ENCODE data around the gene CNTRL. TPM values are rescaled to one million over a fixed set of nuclear protein-coding genes. Genes with fewer than 3 reads are reported as not detected.

Gene CNTRL
- total RNA-seq, 1 donor from 2014 or later = 6.2 TPM

DNA sequence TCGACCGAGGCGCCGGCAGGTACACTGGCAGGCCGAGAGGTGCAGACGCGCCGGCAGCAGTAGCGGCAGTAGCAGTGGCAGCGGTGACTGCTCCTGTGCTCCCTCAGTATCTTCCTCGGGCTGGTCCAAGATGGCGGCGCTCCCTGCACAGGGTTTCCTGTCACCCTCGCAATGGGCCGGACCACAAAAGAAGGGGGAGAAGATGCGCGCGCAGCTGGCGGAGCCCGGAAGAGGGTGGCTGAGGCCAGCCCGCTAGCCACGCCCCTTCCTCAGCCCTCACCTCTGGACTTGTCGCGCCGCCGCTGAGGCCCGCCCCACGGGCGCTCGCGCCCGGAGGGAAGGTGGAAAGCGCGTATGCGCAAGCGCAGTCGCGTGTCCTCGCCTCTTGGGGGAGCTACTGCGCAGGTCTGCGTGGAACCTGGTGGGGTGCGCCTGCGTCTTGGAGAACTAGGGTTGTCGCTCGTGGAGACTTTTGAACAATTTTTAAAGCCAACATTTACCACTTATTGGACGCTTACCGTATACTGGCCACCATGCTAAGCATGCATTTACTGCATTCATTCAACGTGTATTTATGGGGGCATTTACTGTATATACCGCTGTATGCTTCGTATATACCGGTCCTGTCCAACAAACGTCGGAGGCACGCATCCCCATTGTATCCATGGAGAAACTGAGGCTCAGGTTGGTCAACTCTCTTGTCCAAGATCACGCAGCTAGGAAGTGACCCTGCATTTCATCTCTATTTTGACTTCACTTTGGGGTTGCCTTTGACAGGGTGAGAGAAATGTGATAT, 127.2 kb downstream of the CNTRL start, which contains the start of gene RAB14:
RAB14 (minus strand) TSS at position 132 of the 796 bp plus-strand sequence. CDS start 8,457 bp downstream, outside the sequence.
- peak; percentile 91 for DNase-seq (ENCODE audit: low read depth)

DNA sequence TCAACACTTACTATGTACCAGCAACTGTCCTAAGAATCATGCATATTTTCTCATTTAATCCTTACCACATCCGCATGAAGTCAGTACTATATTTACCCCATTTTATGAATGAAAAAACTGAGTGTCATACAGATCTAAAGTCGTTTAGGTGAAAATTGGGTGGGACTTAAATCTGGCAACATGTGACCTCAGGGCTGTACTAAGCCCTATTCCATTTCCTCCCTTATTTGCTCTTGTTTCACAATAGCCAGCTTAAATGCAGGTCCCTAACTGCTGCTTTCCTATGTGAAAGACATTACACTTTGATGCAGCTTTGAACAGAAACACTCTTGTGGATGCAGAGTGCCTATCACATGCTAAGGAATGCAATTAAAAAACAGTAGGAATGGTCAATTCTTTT, 129.4 kb downstream of the CNTRL start:
- DNase-seq (ENCODE audit: low read depth) = no peak

DNA sequence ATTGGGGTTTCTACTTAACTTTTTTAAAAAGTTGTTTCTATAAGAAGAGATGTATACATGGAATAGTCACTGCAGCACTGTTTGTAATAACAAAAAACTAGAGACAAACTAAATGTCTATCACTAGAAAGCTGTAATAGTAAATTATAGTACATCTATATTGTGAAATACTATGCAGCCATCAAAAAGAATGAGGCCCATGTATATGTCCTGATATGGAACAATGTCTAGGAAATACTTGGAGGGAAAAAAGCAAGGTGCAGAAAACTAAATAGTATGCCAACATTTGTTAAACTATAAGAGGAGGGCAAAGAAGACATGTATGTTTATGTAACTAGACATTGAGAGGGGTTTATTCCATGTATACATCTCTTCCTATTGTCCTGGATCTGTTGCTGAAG, 129.9 kb downstream of the CNTRL start:
- no peak for DNase-seq (ENCODE audit: low read depth)

DNA sequence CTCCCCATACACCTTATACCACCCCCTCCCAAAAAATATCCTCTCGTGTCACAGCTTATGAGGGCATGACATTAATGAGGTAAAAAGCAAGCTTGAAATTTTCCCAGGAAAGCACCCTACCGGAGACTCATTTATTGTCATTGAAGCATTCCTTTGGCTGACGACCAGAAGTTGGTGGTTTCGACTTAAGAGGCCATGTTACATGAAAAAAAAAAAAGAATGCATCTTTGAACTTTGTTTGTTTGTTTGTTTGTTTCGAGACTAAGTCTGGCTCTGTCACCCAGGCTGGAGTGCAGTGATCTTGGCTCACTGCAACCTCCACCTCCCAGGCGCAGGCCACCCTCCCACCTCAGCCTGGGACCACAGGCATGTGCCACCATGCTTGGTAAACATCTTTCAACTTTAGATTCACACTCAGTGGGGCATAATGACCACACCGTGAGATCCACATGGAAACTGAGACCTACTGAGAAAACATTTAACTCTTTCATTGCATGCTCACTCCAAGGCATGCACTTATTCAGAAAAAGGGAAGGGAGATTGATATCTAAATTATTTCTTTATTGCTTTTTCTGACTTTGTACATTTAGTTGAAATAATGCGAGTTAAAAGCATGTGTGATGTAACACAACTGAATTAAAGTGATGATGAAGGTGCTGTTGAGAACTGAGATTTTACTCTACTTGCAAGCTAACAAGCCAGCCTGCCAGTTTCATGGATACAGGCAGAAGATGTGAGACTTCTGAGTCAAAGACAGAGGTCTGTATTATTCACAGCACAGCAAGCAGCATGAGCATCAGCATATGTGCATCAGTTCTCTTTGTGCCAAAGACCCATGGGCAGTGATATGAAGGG, 132.0 kb downstream of the CNTRL start:
- DNase-seq (ENCODE audit: low read depth) = peak; percentile 60

DNA sequence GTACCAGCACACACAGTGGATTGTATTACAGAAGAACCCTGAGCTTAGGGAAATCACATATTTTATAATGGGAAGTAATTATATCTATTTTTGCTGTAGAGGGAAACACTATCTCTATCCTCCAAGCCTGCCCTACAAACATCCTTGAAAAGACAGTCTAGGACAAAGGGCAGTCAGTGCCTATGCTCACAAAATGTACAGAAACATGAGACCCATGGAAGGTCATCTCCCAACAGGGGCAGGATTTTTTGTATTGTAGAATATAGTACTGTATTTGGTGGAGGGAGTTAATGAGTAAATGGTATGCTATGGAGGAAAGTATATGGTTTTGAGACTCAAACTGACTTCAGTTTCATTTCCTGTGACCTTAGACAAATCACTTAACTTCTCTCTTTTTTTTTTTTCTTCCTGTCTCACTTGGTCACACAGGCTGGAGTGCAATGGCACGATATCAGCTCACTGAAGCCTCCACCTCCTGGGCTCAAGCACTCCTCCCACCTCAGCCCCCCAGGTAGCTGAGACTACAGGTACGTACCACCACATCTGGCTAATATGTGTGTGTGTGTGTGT, 132.7 kb downstream of the CNTRL start:
- no peak for DNase-seq (ENCODE audit: low read depth)

DNA sequence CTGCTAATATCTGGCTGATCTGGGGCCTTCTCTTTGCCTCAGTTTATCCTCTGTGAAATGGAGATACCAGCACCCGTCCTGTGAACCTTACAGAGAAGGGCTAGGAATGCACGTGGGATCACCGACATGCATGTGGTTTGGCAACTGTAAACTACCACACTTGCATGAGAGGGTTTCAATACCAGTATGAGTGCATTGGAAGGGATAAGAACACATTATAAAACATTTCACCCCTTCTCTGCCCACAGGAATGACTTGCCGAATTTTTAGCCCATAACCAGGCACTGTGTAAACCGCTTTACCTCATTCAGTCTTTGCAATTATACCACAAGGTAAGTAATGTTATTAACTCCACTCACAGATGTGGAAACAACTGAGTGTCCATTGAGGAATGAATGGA, 135.8 kb downstream of the CNTRL start:
- no peak for DNase-seq (ENCODE audit: low read depth)

DNA sequence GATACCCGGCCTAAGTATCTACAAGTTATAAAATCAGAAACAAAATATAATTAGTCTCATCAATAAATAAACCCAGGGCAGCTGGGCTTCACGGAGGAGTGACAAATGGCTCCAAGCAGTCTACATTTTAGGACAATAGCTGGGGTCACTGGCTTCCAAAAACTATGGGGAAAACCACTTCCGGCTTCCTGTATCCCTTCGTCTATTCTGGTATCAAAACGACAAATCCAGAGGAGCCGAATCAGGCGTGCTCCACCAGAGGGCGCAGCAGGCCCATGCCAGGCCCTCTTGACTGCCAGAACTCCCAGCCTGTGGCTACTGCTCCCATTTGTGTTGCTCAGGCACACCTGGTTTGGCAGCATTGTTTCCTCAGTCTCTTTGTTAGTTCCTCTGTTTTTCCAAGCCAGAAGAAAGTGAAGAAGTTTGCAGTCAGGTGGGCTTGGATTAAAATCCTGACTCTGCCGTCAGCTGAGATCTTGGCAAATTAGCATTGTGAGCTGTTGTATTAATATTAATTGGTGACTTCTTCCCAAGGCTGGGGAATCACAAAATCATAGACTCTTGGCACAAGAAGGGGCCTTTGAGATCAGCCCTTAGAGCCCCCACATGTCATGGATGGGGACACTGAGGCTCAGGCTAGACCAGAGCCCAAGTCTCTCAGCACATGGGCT, 138.5 kb downstream of the CNTRL start:
- peak; percentile 75 for DNase-seq (ENCODE audit: low read depth)

DNA sequence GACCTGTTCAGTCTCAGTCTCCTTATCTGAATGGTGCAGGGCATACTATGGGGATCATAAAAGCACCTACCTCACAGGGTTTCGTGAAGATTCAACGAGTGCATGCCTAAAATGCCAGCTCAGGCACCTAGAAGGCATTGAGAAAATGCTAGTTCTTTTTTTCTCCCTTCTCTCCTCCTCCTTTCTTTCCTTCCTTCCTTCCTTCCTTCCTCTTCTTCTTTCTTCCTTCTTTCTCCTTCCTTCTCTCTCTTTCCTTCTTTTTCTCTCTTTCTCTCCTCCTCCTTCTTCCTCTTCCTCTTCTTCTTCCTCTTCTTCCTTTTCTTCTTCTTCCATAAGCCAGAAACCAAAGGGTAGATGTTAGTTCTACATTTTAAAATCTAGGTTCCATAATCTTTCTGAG, 139.2 kb downstream of the CNTRL start:
- no peak for DNase-seq (ENCODE audit: low read depth)

DNA sequence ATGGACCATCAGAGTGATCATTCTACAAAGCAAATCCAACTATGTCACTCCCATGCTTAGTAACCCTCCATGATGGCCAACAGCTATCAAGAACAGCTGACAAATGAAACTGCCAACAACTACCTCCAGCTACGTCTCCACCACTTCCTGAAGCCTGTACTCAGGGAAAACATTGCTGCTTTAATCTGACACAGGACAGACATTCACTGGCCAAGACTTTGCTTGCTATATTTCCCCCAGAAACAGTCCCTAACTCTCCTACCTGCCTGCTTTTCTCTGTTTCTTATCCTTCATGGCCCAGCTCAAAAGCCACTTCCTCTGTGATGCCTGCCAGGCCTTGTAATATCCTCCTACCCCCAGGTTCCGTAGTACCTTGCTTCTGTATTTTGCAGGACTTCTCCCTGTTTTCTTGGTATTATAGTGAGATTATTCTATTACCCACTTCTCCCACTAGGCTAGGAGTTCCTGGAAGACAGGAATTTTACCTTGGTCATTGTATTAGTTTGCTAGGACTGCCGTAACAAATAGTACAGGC, 141.6 kb downstream of the CNTRL start:
- no peak for DNase-seq (ENCODE audit: low read depth)

DNA sequence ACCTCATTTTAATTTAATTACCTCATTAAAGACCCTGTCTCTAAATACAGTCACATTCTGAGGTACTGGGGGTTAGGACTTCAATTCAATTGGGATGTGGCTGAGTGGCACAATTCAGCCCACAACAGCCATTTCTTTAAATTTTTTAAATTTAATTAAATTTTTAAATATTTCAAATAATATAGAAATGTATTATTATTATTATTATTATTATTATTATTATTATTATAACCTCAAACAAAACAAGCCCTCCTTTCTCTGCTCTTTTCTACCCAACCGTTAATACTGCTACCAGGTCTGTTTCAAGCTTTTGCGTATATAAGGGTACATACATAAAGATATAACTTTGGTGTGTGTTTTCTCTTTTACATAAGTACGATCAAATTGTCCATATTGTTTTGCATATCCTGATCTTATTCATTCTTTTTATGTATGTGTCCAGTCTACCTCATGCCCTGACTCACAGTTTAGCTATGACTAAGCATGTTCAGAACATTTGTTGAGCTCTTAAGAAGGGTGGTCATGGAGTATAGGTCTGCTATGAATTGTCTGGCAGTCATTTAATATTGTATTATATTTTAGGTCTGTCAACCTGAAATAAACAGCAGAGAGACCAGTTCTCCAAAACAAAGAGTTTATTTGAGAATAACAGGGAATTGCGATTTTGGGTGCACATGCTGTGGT, 143.0 kb downstream of the CNTRL start:
- peak; percentile 36 for DNase-seq (ENCODE audit: low read depth)

DNA sequence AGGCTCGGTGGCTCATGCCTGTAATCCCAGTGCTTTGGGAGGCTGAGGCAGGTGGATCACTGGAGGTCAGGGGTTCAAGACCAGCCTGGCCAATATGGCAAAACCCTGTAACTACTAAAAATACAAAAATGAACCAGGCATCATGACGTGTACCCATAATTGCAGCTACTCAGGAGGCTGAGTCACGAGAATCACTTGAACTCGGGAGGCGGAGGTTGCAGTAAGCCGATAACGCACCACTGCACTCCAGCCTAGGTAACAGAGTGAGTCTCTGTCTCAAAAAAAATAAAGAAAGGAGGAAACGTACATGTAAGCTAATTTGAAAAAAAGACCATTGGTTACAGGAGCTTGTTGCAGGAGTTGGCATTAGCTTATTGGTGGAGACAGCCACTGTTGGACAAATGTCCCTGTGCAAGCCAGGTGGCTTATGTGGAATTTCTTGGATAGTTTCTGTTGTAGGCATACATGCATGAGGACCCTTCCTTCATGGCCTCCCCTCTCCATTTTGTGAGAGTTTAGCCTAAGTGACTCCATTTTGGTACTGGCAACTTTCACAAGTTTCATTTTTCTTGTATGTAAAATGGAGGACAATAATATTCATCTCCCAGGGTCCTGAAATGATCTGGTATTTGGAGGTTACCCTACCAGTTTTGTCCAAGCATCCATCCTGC, 143.7 kb downstream of the CNTRL start:
- DNase-seq (ENCODE audit: low read depth) = no peak

DNA sequence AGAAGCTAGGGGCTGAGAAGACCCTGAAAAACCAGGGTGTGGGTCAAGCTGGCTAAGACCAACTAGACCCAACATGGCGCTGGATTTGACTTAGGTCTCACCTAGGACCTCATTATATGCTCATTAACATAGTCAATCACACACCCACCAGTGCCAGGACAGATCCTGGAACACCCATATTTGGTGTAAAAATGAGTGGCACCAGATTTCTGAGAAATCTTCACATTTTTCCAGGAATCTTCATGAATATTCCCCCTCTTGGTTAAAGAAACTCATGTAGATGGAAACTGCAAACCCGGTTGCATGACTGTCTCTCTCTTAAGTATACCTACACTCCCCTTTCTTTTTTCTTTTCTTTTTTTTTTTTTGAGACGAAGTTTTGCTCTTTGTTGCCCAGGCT, 144.8 kb downstream of the CNTRL start:
- no peak for DNase-seq (ENCODE audit: low read depth)

DNA sequence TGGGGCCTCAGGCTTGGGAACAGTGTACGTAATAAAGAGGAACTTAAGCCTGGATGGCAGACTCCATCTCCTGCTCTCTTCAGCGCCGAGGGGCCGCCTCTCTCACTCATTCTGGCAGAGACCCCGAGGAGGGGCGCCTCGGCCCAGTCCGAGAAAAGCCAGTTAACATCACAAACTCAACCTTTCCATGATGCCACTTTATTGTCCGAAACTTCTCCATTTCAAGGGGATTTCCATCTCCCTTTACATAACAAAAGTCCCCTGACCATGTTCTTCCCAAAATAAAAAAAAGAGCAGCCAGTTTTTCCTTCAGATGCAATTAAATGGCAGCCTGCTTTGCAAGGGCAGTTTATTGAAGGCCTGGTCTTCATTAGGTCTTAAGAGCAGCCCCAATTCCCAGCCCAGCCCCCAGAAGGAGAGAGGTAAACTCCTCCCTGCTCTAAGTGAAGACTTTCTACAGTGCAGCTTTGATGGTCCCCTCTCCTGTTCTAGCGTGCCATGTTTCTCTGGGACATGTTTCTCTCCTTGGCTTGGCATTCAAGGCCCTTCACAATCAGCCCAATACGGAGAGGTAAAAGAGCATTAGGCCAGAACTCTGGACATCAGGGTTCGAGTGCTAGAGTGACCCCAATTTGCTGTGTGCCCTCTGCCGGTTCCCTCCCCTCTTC, 146.4 kb downstream of the CNTRL start:
- DNase-seq (ENCODE audit: low read depth) = no peak

DNA sequence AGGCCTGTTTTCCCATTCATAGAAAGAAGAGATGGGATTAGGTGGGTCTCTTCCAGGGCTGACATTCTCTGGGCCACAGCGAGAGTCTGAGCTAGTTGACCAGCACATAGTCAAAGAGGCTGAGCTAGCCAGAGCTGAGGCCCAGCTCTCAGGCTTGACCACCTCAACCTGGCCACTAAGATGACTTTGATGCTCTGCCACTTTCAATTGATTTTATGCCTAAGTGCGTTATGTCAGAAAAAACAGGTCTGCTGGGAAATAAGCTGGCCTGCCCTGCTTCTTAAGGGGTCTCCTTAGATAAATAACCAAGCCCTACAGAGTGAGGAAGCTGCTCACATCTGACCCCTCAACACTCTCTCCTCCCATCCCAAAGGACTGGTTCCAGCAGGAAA, 146.9 kb downstream of the CNTRL start:
- no peak for DNase-seq (ENCODE audit: low read depth)

DNA sequence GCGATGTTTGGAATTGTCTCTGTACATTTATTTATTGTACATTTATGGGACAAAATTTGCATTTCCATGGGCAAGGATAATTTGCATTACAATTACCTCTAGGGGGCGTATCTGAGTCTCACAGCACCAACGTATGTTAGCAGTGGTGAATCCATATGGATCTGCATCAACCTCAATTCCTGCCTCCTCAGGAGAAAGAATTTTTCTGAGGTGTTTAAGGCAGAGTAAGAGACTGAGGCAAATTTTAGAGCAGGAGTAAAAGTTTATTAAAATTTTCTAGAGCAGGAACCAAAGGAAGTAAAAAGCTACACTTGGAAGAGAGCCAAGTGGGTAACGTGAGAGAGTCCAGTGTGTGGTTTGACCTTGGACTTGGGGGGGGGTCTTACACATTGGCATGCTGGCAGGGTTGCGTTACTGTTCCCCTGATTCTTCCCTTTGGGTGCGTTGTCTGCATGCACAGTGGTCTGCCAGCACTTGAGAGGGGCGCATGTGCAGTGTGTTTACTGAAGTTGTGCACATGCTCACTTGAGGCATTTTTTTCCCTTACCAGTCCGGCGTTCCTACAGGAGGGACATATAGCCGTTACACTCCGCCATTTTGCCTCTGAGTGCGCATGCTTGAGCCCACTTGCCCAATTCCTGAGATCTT, 147.9 kb downstream of the CNTRL start:
- peak; percentile 48 for DNase-seq (ENCODE audit: low read depth)

DNA sequence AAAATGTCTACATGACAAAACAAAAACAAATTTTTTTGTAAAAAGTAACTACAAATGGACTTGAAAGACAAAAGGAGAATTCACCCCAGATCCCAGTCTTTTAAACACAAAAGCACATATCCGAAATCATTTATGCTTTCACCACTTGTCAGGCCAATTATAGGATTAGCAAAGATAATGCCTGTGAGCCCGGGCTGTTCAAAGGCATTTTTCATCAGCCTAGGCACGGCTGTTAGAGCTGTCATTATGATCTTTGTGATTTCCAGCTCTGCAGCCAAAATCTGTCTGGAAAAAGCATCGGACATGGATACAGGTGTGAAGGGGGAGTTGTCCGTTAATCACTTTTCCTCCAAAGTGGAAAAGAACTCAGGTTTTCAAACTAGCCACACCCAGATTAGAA, 150.5 kb downstream of the CNTRL start:
- no peak for DNase-seq (ENCODE audit: low read depth)

DNA sequence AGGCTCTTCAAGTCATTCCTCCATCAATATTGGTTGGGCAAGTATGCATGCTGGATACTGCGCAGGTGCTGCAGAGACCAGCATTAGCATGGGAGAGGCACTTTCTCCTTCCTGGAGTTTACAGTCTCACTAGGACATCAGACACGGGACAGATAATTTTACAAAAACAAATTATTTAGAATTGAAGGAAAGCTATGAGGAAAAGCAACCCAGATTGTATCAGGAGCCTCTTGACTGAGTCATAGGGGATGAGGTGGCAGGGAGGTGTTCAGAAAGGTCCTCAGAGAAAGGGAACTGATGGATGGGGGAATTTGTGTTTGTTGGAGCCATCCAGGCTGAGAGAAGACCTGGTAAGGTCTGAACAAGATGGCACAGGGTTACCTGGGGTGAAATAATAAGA, 151.4 kb downstream of the CNTRL start:
- no peak for DNase-seq (ENCODE audit: low read depth)

Data from renal cortical epithelial cell (primary cell).